ENCODE measurements around the gene OSBP2.

DNA sequence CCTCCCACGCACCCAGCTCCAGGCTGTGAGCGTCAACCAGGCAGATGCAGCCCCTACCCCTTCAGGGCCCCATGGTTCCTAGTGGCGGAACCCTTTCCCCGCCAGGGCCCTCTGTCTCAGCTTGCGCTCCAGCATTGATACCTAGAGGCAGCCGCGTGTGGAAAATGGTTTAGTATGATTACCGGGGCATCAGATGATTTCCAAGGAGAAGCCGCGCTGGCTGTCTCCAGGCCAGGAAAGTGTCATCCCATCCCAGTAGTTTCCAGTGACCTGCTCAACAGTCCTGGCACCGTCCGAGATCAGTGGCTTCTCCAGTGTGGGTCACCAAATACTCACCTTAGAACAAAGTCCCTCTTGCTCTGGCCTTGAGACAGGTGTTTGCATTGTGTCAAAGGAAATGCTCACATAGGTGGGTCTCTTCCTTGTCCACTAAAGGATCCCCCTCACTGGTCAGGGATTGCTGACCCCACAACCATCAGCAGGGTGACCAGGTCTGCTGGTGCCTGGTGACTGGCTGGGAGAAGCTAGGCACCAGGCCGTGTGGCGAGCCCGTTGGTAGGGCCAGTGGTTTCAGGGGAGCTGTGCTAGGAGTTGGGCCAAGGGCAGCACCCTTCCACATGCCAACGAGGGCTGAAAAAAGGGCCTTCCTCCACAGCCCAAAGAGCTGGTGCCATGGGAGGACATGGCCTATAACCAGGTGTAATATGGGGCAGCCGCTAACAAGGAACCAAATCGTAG, 164.5 kb downstream of the OSBP2 start:
- TF ChIP-seq, protein P1, sequence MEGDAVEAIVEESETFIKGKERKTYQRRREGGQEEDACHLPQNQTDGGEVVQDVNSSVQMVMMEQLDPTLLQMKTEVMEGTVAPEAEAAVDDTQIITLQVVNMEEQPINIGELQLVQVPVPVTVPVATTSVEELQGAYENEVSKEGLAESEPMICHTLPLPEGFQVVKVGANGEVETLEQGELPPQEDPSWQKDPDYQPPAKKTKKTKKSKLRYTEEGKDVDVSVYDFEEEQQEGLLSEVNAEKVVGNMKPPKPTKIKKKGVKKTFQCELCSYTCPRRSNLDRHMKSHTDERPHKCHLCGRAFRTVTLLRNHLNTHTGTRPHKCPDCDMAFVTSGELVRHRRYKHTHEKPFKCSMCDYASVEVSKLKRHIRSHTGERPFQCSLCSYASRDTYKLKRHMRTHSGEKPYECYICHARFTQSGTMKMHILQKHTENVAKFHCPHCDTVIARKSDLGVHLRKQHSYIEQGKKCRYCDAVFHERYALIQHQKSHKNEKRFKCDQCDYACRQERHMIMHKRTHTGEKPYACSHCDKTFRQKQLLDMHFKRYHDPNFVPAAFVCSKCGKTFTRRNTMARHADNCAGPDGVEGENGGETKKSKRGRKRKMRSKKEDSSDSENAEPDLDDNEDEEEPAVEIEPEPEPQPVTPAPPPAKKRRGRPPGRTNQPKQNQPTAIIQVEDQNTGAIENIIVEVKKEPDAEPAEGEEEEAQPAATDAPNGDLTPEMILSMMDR (IDR thresholded peaks at IDR 0.05 in 8 of 11, conservative IDR thresholded peaks at IDR 0.05 in 3 of 11) = no peak
- no peak for TF ChIP-seq POLR2A (IDR thresholded peaks at IDR 0.05)
